ENCODE measurements around the gene ZFP14. TPM values are rescaled to one million over a fixed set of nuclear protein-coding genes. Genes with fewer than 3 reads are reported as not detected.
"Not testable (repeated sequence)": the region's sequence is repeated elsewhere in the genome, so short reads cannot be mapped to it uniquely, and the experiment has no call there.

ZFP14 gene
- total and polyA plus RNA-seq, 2 of the 4 experiments (the other 2 are of a cell fraction), result 0.67 to 2.0 TPM

- H3K4ac ChIP-seq (ENCODE audit: low read depth, low read length); H3K9me1 ChIP-seq (ENCODE audit: insufficient read depth, low read length); BruUV-seq (replicated peaks); H3K27ac ChIP-seq (ENCODE audit: insufficient read depth, low read length); intact Hi-C loops (cut with micrococcal nuclease); ATAC-seq (ENCODE audit: low read depth); H3K36me3 ChIP-seq (ENCODE audit: control insufficient read depth, insufficient read depth, low read length); H3K9ac ChIP-seq (ENCODE audit: low read depth, low read length); H4K8ac ChIP-seq (ENCODE audit: low read depth in 2 of 2, low read length in 2 of 2); H3K56ac ChIP-seq (ENCODE audit: extremely low read depth, insufficient read depth, low read length); H4K5ac ChIP-seq (ENCODE audit: low read depth, low read length); POLR2A ChIA-PET (ENCODE audit: unreplicated experiment); H3K27me3 ChIP-seq (ENCODE audit: control insufficient read depth, insufficient read depth, low read length); H3K4me2 ChIP-seq (ENCODE audit: low read depth, low read length); H2AFZ ChIP-seq (replicated peaks; ENCODE audit: low read length, poor library complexity); H3K9me3 ChIP-seq (ENCODE audit: control insufficient read depth, insufficient read depth, low read length); DNase-seq; H2AK9ac ChIP-seq (replicated peaks; ENCODE audit: low read depth, low read length, poor library complexity); H3K4me1 ChIP-seq (ENCODE audit: control insufficient read depth, insufficient read depth, low read length); H3K14ac ChIP-seq (replicated peaks; ENCODE audit: low read depth, low read length); H3K18ac ChIP-seq (ENCODE audit: low read depth, low read length); H3K79me1 ChIP-seq (ENCODE audit: low read depth in 1 of 2, low read length in 2 of 2); dilution Hi-C loops (cut with HindIII; ENCODE audit: low sequenced_read_pairs, unreplicated experiment); H3K4me3 ChIP-seq (ENCODE audit: insufficient read depth, low read depth, low read length); CTCF ChIA-PET; H2BK20ac ChIP-seq (ENCODE audit: low read depth, low read length); H2BK15ac ChIP-seq (ENCODE audit: low read depth, low read length); H3K23ac ChIP-seq (ENCODE audit: low read depth, low read length); H4K20me1 ChIP-seq (ENCODE audit: insufficient read depth, low read length); in situ Hi-C loops (cut with MboI; ENCODE audit: low sequenced_read_pairs); H4K91ac ChIP-seq (ENCODE audit: insufficient read depth, low read depth, low read length); H2AK5ac ChIP-seq (ENCODE audit: low read depth, low read length); H2BK5ac ChIP-seq (ENCODE audit: low read depth, low read length, poor library complexity, severe bottlenecking); H2BK120ac ChIP-seq (ENCODE audit: low read depth, low read length): not testable (repeated sequence)
- no CpG with 5 or more reads among the region's 30 CpGs for WGBS, 2 experiments (ENCODE audit: extremely low coverage in 2 of 2, insufficient read length in 1 of 2)
Measured at GRCh38 chr19:36292317-36292716, 86.7 kb downstream of the ZFP14 start.

Other genes with a start within 250 kb of the ZFP14 start
- 436 and 504 TPM in 2 replicates for gene CAPNS1, start 239.1 kb downstream of the ZFP14 start, total RNA-seq (2012; rRNA removed)
- 988 and 1,060 TPM in 2 replicates for gene CAPNS1, start 239.1 kb downstream of the ZFP14 start, polyA plus RNA-seq (2012; rRNA removed)
- gene COX7A1, start 226.8 kb downstream of the ZFP14 start, total RNA-seq (2012; rRNA removed), result 0.54 and 1.1 TPM in 2 replicates
- 6.9 and 8.4 TPM in 2 replicates for gene COX7A1, start 226.8 kb downstream of the ZFP14 start, polyA plus RNA-seq (2012; rRNA removed)
- 6.4 and 7.5 TPM in 2 replicates for gene ZNF565, start 164.5 kb downstream of the ZFP14 start, total RNA-seq (2012; rRNA removed)
- 2.1 and 2.3 TPM in 2 replicates for gene ZNF565, start 164.5 kb downstream of the ZFP14 start, polyA plus RNA-seq (2012; rRNA removed)
- gene ZNF146, start 164.1 kb downstream of the ZFP14 start, total RNA-seq (2012; rRNA removed), result 106 and 129 TPM in 2 replicates
- 42.6 and 61.6 TPM in 2 replicates for gene ZNF146, start 164.1 kb downstream of the ZFP14 start, polyA plus RNA-seq (2012; rRNA removed)
- gene ZFP82, start 39.4 kb upstream of the ZFP14 start, total RNA-seq (2012; rRNA removed), result 3.9 and 5.0 TPM in 2 replicates
- gene ZFP82, start 39.4 kb upstream of the ZFP14 start, polyA plus RNA-seq (2012; rRNA removed), result 1.4 and 1.6 TPM in 2 replicates
- 4.8 and 8.6 TPM in 2 replicates for gene ZNF566, start 110.4 kb upstream of the ZFP14 start, total RNA-seq (2012; rRNA removed)
- gene ZNF566, start 110.4 kb upstream of the ZFP14 start, polyA plus RNA-seq (2012; rRNA removed), result 1.3 and 3.0 TPM in 2 replicates
- 11.3 and 15.0 TPM in 2 replicates for gene ZNF260, start 149.1 kb upstream of the ZFP14 start, total RNA-seq (2012; rRNA removed)
- 2.5 and 4.0 TPM in 2 replicates for gene ZNF260, start 149.1 kb upstream of the ZFP14 start, polyA plus RNA-seq (2012; rRNA removed)
- 6.8 and 8.6 TPM in 2 replicates for gene ZNF529, start 194.1 kb upstream of the ZFP14 start, total RNA-seq (2012; rRNA removed)
- gene ZNF529, start 194.1 kb upstream of the ZFP14 start, polyA plus RNA-seq (2012; rRNA removed), result 2.4 and 2.7 TPM in 2 replicates
- gene ZNF382, start 226.1 kb upstream of the ZFP14 start, total RNA-seq (2012; rRNA removed), result 1.9 and 4.5 TPM in 2 replicates
- 0.59 and 0.80 TPM in 2 replicates for gene ZNF382, start 226.1 kb upstream of the ZFP14 start, polyA plus RNA-seq (2012; rRNA removed)

Data from IMR-90 (cell line).